HUES6 (cell line): ENCODE results near the gene MYO5A.
"Not testable (repeated sequence)": the region's sequence is repeated elsewhere in the genome, so short reads cannot be mapped to it uniquely, and the experiment has no call there.

Source experiments
- H3K27ac ChIP-seq: 2 replicates; pipeline ENCODE4 v1.7.0; 2013; ENCODE audit warnings: low read depth, mild to moderate bottlenecking, low read length, inconsistent platforms
- H3K27me3 ChIP-seq: 2 replicates; pipeline ENCODE4 v1.6.1; 2013; ENCODE audit warnings: low read length; ENCODE audit not compliant: control insufficient read depth, insufficient read depth
- H3K36me3 ChIP-seq: 2 replicates; pipeline ENCODE4 v1.6.1; 2013; ENCODE audit warnings: low read length; ENCODE audit not compliant: control insufficient read depth, insufficient read depth
- H3K4me1 ChIP-seq: 2 replicates; pipeline ENCODE4 v1.6.1; 2013; ENCODE audit warnings: low read length; ENCODE audit not compliant: control insufficient read depth, insufficient read depth
- H3K4me3 ChIP-seq: 2 replicates; pipeline ENCODE4 v1.5.1; 2013; ENCODE audit warnings: low read depth, low read length
- H3K9ac ChIP-seq: one replicate; pipeline ENCODE4 v1.6.1; 2013; ENCODE audit warnings: mild to moderate bottlenecking, low read length
- H3K9me3 ChIP-seq: 2 replicates; pipeline ENCODE4 v1.6.1; 2013; ENCODE audit warnings: low read depth, low read length; ENCODE audit not compliant: control insufficient read depth, insufficient read depth

MYO5A gene

DNA sequence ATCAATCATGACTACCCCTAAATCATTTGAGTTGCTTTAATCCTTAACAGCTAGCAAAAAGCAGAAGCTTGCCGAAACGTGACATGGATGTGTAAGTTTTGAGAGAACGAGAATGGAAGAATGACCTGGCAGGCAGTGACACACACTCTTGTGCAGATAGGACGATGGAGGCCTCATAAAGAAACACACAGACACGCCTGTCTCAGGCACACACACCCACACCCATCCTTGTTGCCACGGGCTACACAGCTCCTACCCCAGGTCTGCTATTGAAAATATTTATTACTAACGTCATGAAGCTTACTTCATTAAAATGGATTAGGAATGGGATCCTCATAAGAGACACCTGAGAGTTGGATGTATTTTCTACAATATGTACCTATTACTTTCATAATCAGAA lies 241.6 kb downstream of the MYO5A start:
- Histone ChIP-seq H3K27ac (no peak overlapping the region), H3K27me3 (no peaks in the 10 kb centered on the region), H3K9ac (no peak overlapping the region), H3K4me1 (peaks cover 16% of the 10 kb centered on the region), H3K36me3 (peaks cover 3% of the 10 kb centered on the region; the same call in 1 of the 2 replicates), H3K9me3 (peaks cover 9% of the 10 kb centered on the region; the same call in 1 of the 2 replicates), H3K4me3 (no peak overlapping the region)

- H3K9me3 ChIP-seq, H3K36me3 ChIP-seq, H3K27ac ChIP-seq, H3K4me3 ChIP-seq, H3K9ac ChIP-seq, H3K27me3 ChIP-seq: not testable (repeated sequence)
- H3K4me1 ChIP-seq = peaks cover 16% of the 10 kb centered on the region
Measured at GRCh38 chr15:52285941-52286340, 242.7 kb downstream of the MYO5A start.

GRCh38 chr15:52284164-52284563 lies 244.5 kb downstream of the MYO5A start:
- Histone ChIP-seq H3K9me3 (peaks cover 9% of the 10 kb centered on the region; the same call in 1 of the 2 replicates), H3K4me3 (no peak overlapping the region), H3K4me1 (peaks cover 7% of the 10 kb centered on the region; the same call in 1 of the 2 replicates), H3K27me3 (no peaks in the 10 kb centered on the region), H3K9ac (no peak overlapping the region), H3K36me3 (peaks cover 19% of the 10 kb centered on the region), H3K27ac (no peak overlapping the region)

DNA sequence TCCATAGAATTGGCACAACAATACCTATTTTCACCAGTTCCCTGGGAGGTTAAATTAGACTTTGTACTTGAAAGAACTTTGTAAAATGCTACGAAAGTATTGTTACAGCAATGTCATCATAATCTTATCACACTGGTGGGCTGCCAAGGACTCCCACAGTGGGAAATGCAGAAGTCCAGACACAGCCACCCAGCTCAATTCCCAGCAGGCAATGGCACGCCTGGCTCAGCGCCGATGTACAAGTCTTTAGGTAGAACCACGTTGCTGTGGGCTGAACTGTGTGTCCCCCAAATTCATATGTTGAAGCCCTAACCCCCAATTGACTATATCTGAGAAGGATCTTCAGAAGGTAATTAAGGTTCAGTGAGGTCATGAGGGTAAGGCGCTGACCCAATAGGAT lies 245.4 kb downstream of the MYO5A start:
- H3K27ac ChIP-seq = no peak overlapping the region
- no peaks in the 10 kb centered on the region for H3K27me3 ChIP-seq
- peaks cover 5% of the 10 kb centered on the region; the same call in 1 of the 2 replicates for H3K4me1 ChIP-seq
- H3K9me3 ChIP-seq = peaks cover 9% of the 10 kb centered on the region; the same call in 1 of the 2 replicates
- H3K9ac ChIP-seq = no peak overlapping the region
- H3K36me3 ChIP-seq = peaks cover 27% of the 10 kb centered on the region
- H3K4me3 ChIP-seq = no peak overlapping the region

GRCh38 chr15:52282418-52282817 lies 246.3 kb downstream of the MYO5A start:
- peaks cover 36% of the 10 kb centered on the region for H3K36me3 ChIP-seq
- H3K9ac ChIP-seq = no peak overlapping the region
- no peak overlapping the region for H3K27ac ChIP-seq
- H3K9me3 ChIP-seq = peaks cover 9% of the 10 kb centered on the region; the same call in 1 of the 2 replicates
- H3K4me1 ChIP-seq = 0 out of 2 replicates have a peak, but pooled peaks cover 2% of the 10 kb centered on the region
- no peak overlapping the region for H3K4me3 ChIP-seq
- H3K27me3 ChIP-seq = no peaks in the 10 kb centered on the region

DNA sequence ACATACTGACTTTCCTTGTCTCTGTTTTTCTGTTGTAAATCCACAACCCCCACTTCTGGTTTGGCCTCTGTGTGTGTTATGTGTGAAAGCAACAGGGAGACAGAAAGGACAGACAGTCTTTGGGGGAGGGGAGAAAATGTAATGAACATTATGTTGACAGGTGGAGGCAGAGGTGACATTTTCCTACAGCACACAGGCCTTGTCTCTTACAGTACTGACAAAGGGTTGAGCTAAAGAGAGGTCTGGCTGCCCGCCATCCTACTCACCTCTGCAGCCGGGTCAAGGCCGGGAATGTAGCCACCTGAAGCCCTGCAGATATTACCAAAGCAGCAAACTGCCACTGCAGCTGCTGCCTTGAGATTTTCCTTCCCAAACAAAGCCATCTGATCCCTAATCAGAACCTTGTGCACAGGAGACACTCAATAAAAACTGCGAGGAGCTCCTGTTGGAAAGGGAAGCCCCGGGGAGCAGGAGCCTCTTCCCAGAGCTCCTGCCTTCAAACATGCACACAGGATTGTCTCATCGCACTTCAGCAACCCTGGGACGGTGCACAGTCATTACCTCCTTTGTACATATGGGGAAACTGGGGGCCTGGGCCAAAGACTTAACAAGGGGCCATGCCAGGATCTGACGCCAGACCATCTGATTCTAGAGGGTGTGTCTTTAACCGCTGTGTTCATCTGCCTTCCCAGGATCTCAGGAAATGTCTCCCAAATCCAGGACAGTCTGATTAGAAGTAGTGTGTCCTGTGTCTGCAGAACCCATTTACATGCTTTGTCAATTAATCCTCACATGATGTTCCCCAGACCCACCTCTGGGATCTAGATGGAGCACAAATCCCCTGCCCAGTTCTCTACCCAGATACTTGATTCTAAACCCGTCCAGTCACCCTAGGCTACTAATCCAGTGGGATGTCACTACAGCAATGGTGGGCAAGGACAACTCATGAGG lies 247.3 kb downstream of the MYO5A start:
- Histone ChIP-seq H3K4me1 (0 out of 2 replicates have a peak, but pooled peaks cover 2% of the 10 kb centered on the region), H3K36me3 (peaks cover 45% of the 10 kb centered on the region), H3K4me3 (no peak overlapping the region), H3K27me3 (no peaks in the 10 kb centered on the region), H3K9me3 (peaks cover 5% of the 10 kb centered on the region; the same call in 1 of the 2 replicates), H3K27ac (no peak overlapping the region), H3K9ac (no peak overlapping the region)

DNA sequence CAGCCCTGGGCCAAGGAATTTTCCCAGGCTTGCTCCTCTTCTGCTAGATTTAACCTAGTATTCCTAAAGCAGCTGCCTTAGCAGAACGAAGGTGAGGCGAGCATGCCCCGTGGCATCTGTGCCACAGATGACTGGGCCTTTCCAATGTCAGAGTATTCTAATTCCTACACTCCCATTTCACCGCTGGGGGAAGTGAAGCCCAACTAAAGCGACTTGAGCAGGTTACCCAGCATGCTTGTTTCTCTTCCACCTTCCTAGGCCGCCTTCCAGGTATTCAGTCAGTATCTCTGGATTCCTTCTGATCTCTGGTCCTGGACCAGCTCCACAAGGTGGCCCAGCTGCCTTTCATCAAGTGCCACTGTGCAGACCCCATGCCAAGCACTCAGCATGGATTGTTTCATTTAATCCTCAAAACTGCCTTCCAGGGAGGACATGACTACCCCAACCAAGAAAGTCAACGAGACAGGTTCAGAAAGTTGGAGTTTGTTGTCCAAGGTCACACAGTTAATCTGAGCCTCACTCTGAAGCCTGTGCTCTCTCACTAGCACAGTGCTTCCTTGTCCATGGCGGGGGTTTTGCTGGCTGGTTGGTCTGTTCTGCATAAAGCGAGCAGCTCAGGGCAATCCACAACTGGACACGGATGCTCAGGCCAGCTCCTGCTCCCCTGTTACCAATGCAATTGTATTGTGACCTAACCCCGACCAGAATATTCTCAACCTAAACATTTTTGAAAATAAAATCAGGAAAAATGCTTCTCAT lies 248.2 kb downstream of the MYO5A start:
- Histone ChIP-seq H3K27ac (no peak overlapping the region), H3K4me3 (no peak overlapping the region), H3K27me3 (no peaks in the 10 kb centered on the region), H3K4me1 (0 out of 2 replicates have a peak, but pooled peaks cover 2% of the 10 kb centered on the region), H3K36me3 (peaks cover 53% of the 10 kb centered on the region), H3K9ac (no peak overlapping the region), H3K9me3 (peaks cover 3% of the 10 kb centered on the region; the same call in 1 of the 2 replicates)

- H3K9ac ChIP-seq = no peak overlapping the region
- H3K4me1 ChIP-seq = 0 out of 2 replicates have a peak, but pooled peaks cover 2% of the 10 kb centered on the region
- no peaks in the 10 kb centered on the region for H3K9me3 ChIP-seq
- H3K27me3 ChIP-seq = no peaks in the 10 kb centered on the region
- no peak overlapping the region for H3K27ac ChIP-seq
- peaks cover 70% of the 10 kb centered on the region for H3K36me3 ChIP-seq
- no peak overlapping the region for H3K4me3 ChIP-seq
Measured at GRCh38 chr15:52278636-52279367, 249.9 kb downstream of the MYO5A start.

- Histone ChIP-seq H3K4me1 (0 out of 2 replicates have a peak, but pooled peaks cover 2% of the 10 kb centered on the region), H3K27me3 (no peaks in the 10 kb centered on the region), H3K9ac (no peak overlapping the region), H3K27ac (no peak overlapping the region), H3K4me3 (no peak overlapping the region), H3K9me3 (no peaks in the 10 kb centered on the region), H3K36me3 (peaks cover 75% of the 10 kb centered on the region)
Measured at GRCh38 chr15:52278135-52278534, 250.5 kb downstream of the MYO5A start.

- Histone ChIP-seq H3K36me3 (peaks cover 80% of the 10 kb centered on the region), H3K9ac (no peak overlapping the region), H3K27ac (no peak overlapping the region), H3K27me3 (no peaks in the 10 kb centered on the region), H3K9me3 (no peaks in the 10 kb centered on the region), H3K4me3 (no peak overlapping the region), H3K4me1 (0 out of 2 replicates have a peak, but pooled peaks cover 2% of the 10 kb centered on the region)
Measured at GRCh38 chr15:52277575-52277974, 251.1 kb downstream of the MYO5A start.
